Stimulated activated CD8-positive, alpha-beta memory T cell treated with anti-CD3 and anti-CD28 coated beads, Interleukin-4, amount 100 ng/mL, for 4 hours (primary cell): ENCODE results near the gene OR2A12.
A peak's percentile ranks its signal among the peaks of the same experiment; 100 is the strongest.
"Not testable (repeated sequence)": the region's sequence is repeated elsewhere in the genome, so short reads cannot be mapped to it uniquely, and the experiment has no call there.

ENCODE experiments used
- DNase-seq, 2 donors: peaks; one replicate each; pipeline ENCODE4 v3.0.0-alpha.2; 2020; ENCODE audit warnings: low read depth in 2 of 2, low spot score in 1 of 2

Gene OR2A12

GRCh38 chr7:144113651-144114050 lies 27.6 kb downstream of the OR2A12 start:
- DNase-seq, result no peak

- no peak for DNase-seq
Observed at GRCh38 chr7:144118341-144118740, 32.3 kb downstream of the OR2A12 start.

GRCh38 chr7:144122876-144123275 lies 36.8 kb downstream of the OR2A12 start, which contains the start of gene OR2A14:
OR2A14 (plus strand) TSS chr7:144123176; CDS start chr7:144129113, 5,937 bp downstream.
- no peak for DNase-seq

- peak; percentile 62 to 84 for DNase-seq
Observed at GRCh38 chr7:144127714-144128334, 41.7 kb downstream of the OR2A12 start.

GRCh38 chr7:144129601-144130000 lies 43.5 kb downstream of the OR2A12 start:
- not testable (repeated sequence) for DNase-seq

- no peak for DNase-seq
Observed at GRCh38 chr7:144130730-144131129, 44.7 kb downstream of the OR2A12 start.

GRCh38 chr7:144132262-144132661 lies 46.2 kb downstream of the OR2A12 start:
- DNase-seq, result no peak

GRCh38 chr7:144133307-144133706 lies 47.2 kb downstream of the OR2A12 start:
- DNase-seq, result no peak

- DNase-seq, result no peak
Observed at GRCh38 chr7:144134116-144134515, 48.0 kb downstream of the OR2A12 start.

- no peak for DNase-seq
Observed at GRCh38 chr7:144137501-144137900, 51.4 kb downstream of the OR2A12 start.

- no peak for DNase-seq
Observed at GRCh38 chr7:144142187-144142586, 56.1 kb downstream of the OR2A12 start.

- DNase-seq, result no peak
Observed at GRCh38 chr7:144144426-144144825, 58.3 kb downstream of the OR2A12 start.

GRCh38 chr7:144148224-144148827 lies 62.2 kb downstream of the OR2A12 start:
- DNase-seq, result no peak
